ENCODE data around the gene SAFB. TPM values are rescaled to one million over a fixed set of nuclear protein-coding genes. Genes with fewer than 3 reads are reported as not detected.
"Not testable (repeated sequence)": the region's sequence is repeated elsewhere in the genome, so short reads cannot be mapped to it uniquely, and the experiment has no call there.

Gene SAFB
- total RNA-seq, 4 donors from 2014 or later = 29.8 to 60.0 (median 56.1) TPM

GRCh38 chr19:5700455-5701092, 77.7 kb downstream of the SAFB start:
- Histone ChIP-seq H3K4me3 (no peak overlapping the region), H3K36me3 (peaks cover 0 to 60% of the 10 kb centered on the region in 2 donors), H3K4me1 (no peaks in the 10 kb centered on the region), H3K9me3 (no peaks in the 10 kb centered on the region), H3K27me3 (no peaks in the 10 kb centered on the region), H3K27ac (no peak overlapping the region)
- in situ Hi-C loops (cut with MboI; ENCODE audit: low sequenced_read_pairs in 4 of 4) (no loop called here), intact Hi-C loops (cut with DNase I; ENCODE audit: low total_unique reads) (no loop called here)
- TF ChIP-seq POLR2A (IDR thresholded peaks at IDR 0.05) = no peak
- TF ChIP-seq CTCF (IDR thresholded peaks at IDR 0.05 in 4 of 5, conservative IDR thresholded peaks at IDR 0.05 in 1 of 5) = no peak
- ATAC-seq (no peak), DNase-seq (no peak)

GRCh38 chr19:5702053-5702410, 79.1 kb downstream of the SAFB start:
- H3K36me3 ChIP-seq = peaks cover 0 to 65% of the 10 kb centered on the region in 2 donors
- H3K9me3 ChIP-seq; in situ Hi-C loops (cut with MboI; ENCODE audit: low sequenced_read_pairs in 4 of 4); H3K4me3 ChIP-seq; H3K27ac ChIP-seq; DNase-seq; ATAC-seq; intact Hi-C loops (cut with DNase I; ENCODE audit: low total_unique reads); H3K4me1 ChIP-seq; H3K27me3 ChIP-seq: not testable (repeated sequence)

GRCh38 chr19:5703819-5704818, 81.2 kb downstream of the SAFB start:
- ATAC-seq = no peak
- no peak overlapping the region for H3K4me3 ChIP-seq
- no peak overlapping the region for H3K27ac ChIP-seq
- no peaks in the 10 kb centered on the region for H3K9me3 ChIP-seq
- no peaks in the 10 kb centered on the region for H3K4me1 ChIP-seq
- TF ChIP-seq POLR2A (IDR thresholded peaks at IDR 0.05) (no peak), CTCF (IDR thresholded peaks at IDR 0.05 in 4 of 5, conservative IDR thresholded peaks at IDR 0.05 in 1 of 5) (no peak)
- intact Hi-C loops (cut with DNase I; ENCODE audit: low total_unique reads) (no loop called here), in situ Hi-C loops (cut with MboI; ENCODE audit: low sequenced_read_pairs in 4 of 4) (no loop called here)
- peaks cover 0 to 74% of the 10 kb centered on the region in 2 donors for H3K36me3 ChIP-seq
- DNase-seq = no peak
- H3K27me3 ChIP-seq = no peaks in the 10 kb centered on the region

GRCh38 chr19:5705552-5705951, 82.7 kb downstream of the SAFB start:
- in situ Hi-C loops (cut with MboI; ENCODE audit: low sequenced_read_pairs in 4 of 4) = no loop called here
- DNase-seq = no peak
- peaks cover 0 to 63% of the 10 kb centered on the region in 2 donors for H3K36me3 ChIP-seq
- H3K4me3 ChIP-seq = no peak overlapping the region
- no peak overlapping the region for H3K27ac ChIP-seq
- H3K9me3 ChIP-seq = no peaks in the 10 kb centered on the region
- TF ChIP-seq CTCF (IDR thresholded peaks at IDR 0.05 in 4 of 5, conservative IDR thresholded peaks at IDR 0.05 in 1 of 5) (no peak), POLR2A (IDR thresholded peaks at IDR 0.05) (no peak)
- H3K4me1 ChIP-seq = no peaks in the 10 kb centered on the region
- H3K27me3 ChIP-seq = no peaks in the 10 kb centered on the region
- no peak for ATAC-seq
- intact Hi-C loops (cut with DNase I; ENCODE audit: low total_unique reads) = no loop called here

GRCh38 chr19:5706876-5707573, 84.1 kb downstream of the SAFB start:
- Histone ChIP-seq H3K36me3 (peaks cover 0 to 75% of the 10 kb centered on the region in 2 donors), H3K27ac (no peak overlapping the region), H3K4me1 (no peaks in the 10 kb centered on the region), H3K4me3 (no peak overlapping the region), H3K27me3 (no peaks in the 10 kb centered on the region), H3K9me3 (no peaks in the 10 kb centered on the region)
- in situ Hi-C loops (cut with MboI; ENCODE audit: low sequenced_read_pairs in 4 of 4) = no loop called here
- no peak for ATAC-seq
- TF ChIP-seq CTCF (IDR thresholded peaks at IDR 0.05 in 4 of 5, conservative IDR thresholded peaks at IDR 0.05 in 1 of 5) (no peak), POLR2A (IDR thresholded peaks at IDR 0.05) (no peak)
- DNase-seq = no peak
- intact Hi-C loops (cut with DNase I; ENCODE audit: low total_unique reads) = no loop called here
